B cell (primary cell): ENCODE results near the gene LRRC31.

Experiments
- CTCF ChIP-seq: fragments of 200-600 bp; IDR thresholded peaks from one replicate; pipeline ENCODE4 v1.8.0; 2022; ENCODE audit warnings: antibody characterized with exemption, mild to moderate bottlenecking
- EZH2 ChIP-seq: IDR thresholded peaks from 2 replicates; pipeline ENCODE4 v1.6.1; 2012; ENCODE audit warnings: borderline replicate concordance, low read depth, mild to moderate bottlenecking, moderate library complexity, low read length; ENCODE audit not compliant: insufficient read depth, poor library complexity, severe bottlenecking

GRCh38 chr3:169891886-169892285 is 22.2 kb upstream of the LRRC31 start:
- no peak for TF ChIP-seq CTCF
- TF ChIP-seq EZH2: no peak
